Muscle layer of duodenum (tissue), 2 donors: ENCODE measurements around the gene GNAI3.

Experiments
- H3K27ac ChIP-seq: one replicate; pipeline ENCODE4 v1.7.0; 2013; ENCODE audit warnings: mild to moderate bottlenecking, low read length
- H3K27me3 ChIP-seq: one replicate; pipeline ENCODE4 v1.7.0; 2013; ENCODE audit warnings: low read depth, mild to moderate bottlenecking, control low read depth, low read length
- H3K36me3 ChIP-seq, 2 donors: one replicate each; pipeline ENCODE4 v1.7.0; 2013; ENCODE audit warnings: low read length in 2 of 2, control low read depth in 1 of 2, mild to moderate bottlenecking in 1 of 2; ENCODE audit not compliant: insufficient read depth in 2 of 2, control insufficient read depth in 1 of 2
- H3K4me1 ChIP-seq, 2 donors: one replicate each; pipeline ENCODE4 v1.7.0; 2013; ENCODE audit warnings: low read length in 2 of 2, mild to moderate bottlenecking in 2 of 2, control low read depth in 1 of 2, moderate library complexity in 1 of 2; ENCODE audit not compliant: insufficient read depth in 2 of 2, control insufficient read depth in 1 of 2
- H3K4me3 ChIP-seq, 2 donors: one replicate each; pipeline ENCODE4 v1.7.0; 2013; ENCODE audit warnings: low read length in 2 of 2, low read depth in 1 of 2, mild to moderate bottlenecking in 1 of 2
- H3K9me3 ChIP-seq, 2 donors: one replicate each; pipeline ENCODE4 v1.7.0; 2013; ENCODE audit warnings: low read length in 2 of 2, control low read depth in 1 of 2, mild to moderate bottlenecking in 1 of 2; ENCODE audit not compliant: control insufficient read depth in 1 of 2
- donor health status: healthy.

The GNAI3 gene

GRCh38 chr1:109528712-109529111 lies 19.7 kb upstream of the GNAI3 start:
- Histone ChIP-seq H3K4me3 (no peak overlapping the region), H3K9me3 (no peaks in the 10 kb centered on the region), H3K27ac (no peak overlapping the region), H3K27me3 (no peaks in the 10 kb centered on the region), H3K4me1 (peaks cover 5 to 15% of the 10 kb centered on the region in 2 donors), H3K36me3 (no peaks in the 10 kb centered on the region)

DNA sequence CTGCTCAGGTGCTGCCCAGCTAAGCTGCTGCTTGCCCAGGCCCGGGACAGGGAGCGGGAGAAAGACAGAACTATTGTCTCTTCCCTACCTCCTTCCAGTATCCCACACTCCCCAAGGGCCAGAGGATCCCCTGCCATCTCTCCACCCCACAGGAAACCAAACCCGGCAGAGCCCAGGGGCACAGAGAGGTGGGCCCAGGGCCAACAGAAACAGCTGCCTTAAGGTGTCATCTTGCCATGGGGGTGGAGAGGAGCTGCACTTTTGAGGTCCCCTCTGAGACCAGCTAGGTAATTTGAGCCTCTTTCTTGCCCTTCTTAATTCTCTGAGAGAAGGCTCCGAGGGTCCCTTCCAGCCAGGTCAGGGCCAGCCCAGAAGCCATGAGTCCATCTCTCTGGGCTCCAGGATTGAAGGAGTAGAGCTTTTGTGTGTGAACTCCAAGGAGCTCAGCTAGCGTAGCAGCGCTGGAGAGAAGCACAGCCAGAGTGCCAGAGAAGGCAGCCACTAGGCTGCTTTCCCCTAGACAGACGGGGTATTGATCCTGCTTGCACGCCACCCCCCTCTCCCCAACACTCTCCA lies 18.4 kb upstream of the GNAI3 start:
- Histone ChIP-seq H3K4me3 (no peak overlapping the region), H3K27ac (no peak overlapping the region), H3K27me3 (no peaks in the 10 kb centered on the region), H3K4me1 (peaks cover 5 to 15% of the 10 kb centered on the region in 2 donors), H3K36me3 (no peaks in the 10 kb centered on the region), H3K9me3 (no peaks in the 10 kb centered on the region)

GRCh38 chr1:109530457-109531087 lies 17.8 kb upstream of the GNAI3 start:
- Histone ChIP-seq H3K27me3 (no peaks in the 10 kb centered on the region), H3K27ac (no peak overlapping the region), H3K4me1 (peaks cover 7 to 20% of the 10 kb centered on the region in 2 donors), H3K9me3 (no peaks in the 10 kb centered on the region), H3K36me3 (no peaks in the 10 kb centered on the region), H3K4me3 (no peak overlapping the region)

DNA sequence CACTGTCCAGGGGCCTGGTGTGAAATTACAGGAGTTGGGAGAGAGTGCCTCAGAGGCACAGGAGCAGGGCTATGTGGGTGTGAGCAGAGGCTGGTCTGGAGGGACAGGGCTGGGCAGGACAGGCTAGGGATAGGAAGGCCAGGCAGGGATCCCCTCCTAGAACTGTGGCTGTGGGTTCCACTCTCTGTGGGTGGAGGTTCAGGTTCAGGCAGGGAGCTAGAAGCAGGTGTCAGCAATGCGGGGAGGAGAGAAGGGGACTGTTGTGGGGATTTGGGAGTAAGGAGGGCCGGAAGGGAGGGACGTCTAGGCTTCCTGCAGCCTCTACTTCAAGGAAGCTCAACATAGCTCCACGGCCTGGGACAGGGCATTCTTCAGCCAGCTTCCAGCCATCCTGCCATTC lies 17.0 kb upstream of the GNAI3 start:
- Histone ChIP-seq H3K36me3 (no peaks in the 10 kb centered on the region), H3K4me3 (no peak overlapping the region), H3K9me3 (no peaks in the 10 kb centered on the region), H3K27ac (no peak overlapping the region), H3K4me1 (peaks cover 8 to 28% of the 10 kb centered on the region in 2 donors), H3K27me3 (no peaks in the 10 kb centered on the region)

DNA sequence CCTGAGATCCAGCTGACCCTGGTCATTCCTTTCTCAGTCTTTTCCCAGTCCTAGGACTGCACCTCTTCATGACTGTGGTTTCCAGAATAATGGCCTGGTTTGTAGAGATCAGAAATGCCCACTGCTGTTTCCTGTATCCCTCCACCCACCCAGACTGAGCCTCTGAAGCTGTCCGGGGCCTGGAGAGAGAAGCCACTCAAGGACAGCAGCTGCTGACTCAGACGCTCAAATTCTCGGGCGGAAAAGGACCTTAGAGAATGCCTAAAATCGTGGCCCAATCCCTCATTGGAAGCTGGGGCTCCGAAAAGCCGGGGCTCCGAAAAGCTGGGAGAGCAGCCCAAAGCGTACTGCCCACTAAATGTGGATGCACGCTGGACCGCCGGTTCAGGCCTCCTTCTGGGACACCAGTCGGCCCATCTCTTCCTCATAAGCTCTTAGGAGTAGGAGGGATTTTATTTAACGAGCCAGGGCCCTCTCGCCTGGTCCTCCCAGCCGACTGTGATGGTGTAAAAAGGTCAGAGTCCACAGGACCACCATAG lies 16.5 kb upstream of the GNAI3 start:
- Histone ChIP-seq H3K4me3 (peak overlapping the region; percentile 37 to 50), H3K4me1 (peaks cover 11 to 31% of the 10 kb centered on the region in 2 donors), H3K9me3 (no peaks in the 10 kb centered on the region), H3K36me3 (no peaks in the 10 kb centered on the region), H3K27me3 (no peaks in the 10 kb centered on the region), H3K27ac (no peak overlapping the region)

- no peaks in the 10 kb centered on the region for H3K36me3 ChIP-seq
- no peaks in the 10 kb centered on the region for H3K9me3 ChIP-seq
- no peak overlapping the region for H3K27ac ChIP-seq
- H3K4me3 ChIP-seq = peak overlapping the region; percentile 37 to 50
- no peaks in the 10 kb centered on the region for H3K27me3 ChIP-seq
- peaks cover 11 to 31% of the 10 kb centered on the region in 2 donors for H3K4me1 ChIP-seq
These were observed 15.9 kb upstream of the GNAI3 start for GRCh38 chr1:109532365-109533136.

- Histone ChIP-seq H3K27ac (no peak overlapping the region), H3K36me3 (no peaks in the 10 kb centered on the region), H3K27me3 (no peaks in the 10 kb centered on the region), H3K9me3 (no peaks in the 10 kb centered on the region), H3K4me3 (no peak overlapping the region), H3K4me1 (peaks cover 11 to 31% of the 10 kb centered on the region in 2 donors)
These were observed 14.0 kb upstream of the GNAI3 start for GRCh38 chr1:109534307-109534858.

- Histone ChIP-seq H3K9me3 (no peaks in the 10 kb centered on the region), H3K4me3 (no peak overlapping the region), H3K4me1 (peaks cover 11 to 31% of the 10 kb centered on the region in 2 donors), H3K27me3 (no peaks in the 10 kb centered on the region), H3K27ac (no peak overlapping the region), H3K36me3 (no peaks in the 10 kb centered on the region)
These were observed 12.9 kb upstream of the GNAI3 start for GRCh38 chr1:109535481-109535880.

DNA sequence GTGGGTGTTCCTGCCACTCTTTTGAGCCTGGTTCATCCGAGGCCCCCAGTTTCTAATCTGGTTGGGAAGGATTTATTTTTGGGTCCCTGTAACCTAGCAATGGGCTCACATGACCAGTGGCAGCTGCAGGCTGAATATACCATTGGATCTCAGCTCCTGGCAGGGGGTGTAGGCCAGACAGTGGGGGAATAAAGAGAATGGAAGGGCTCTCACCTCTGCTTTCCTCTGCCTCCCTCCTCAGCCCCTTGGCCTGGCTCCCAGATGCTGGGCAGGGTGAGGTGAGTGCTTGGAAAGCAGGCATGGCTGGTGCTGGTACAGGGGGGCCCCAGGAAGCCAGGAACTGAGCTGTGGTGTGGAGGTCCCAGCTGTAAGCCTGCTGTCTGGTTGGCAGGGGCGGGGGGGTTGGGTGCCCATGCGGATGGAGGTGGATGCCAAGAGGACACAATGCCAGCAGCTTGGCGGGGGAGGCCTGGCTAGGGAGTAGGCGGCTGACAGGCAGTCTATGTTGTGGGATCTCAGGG lies 12.4 kb upstream of the GNAI3 start:
- Histone ChIP-seq H3K9me3 (no peaks in the 10 kb centered on the region), H3K36me3 (no peaks in the 10 kb centered on the region), H3K27me3 (no peaks in the 10 kb centered on the region), H3K27ac (no peak overlapping the region), H3K4me3 (no peak overlapping the region), H3K4me1 (peaks cover 11 to 26% of the 10 kb centered on the region in 2 donors)

GRCh38 chr1:109537450-109538178 lies 10.8 kb upstream of the GNAI3 start:
- Histone ChIP-seq H3K27ac (no peak overlapping the region), H3K4me3 (no peak overlapping the region), H3K9me3 (no peaks in the 10 kb centered on the region), H3K36me3 (no peaks in the 10 kb centered on the region), H3K27me3 (no peaks in the 10 kb centered on the region), H3K4me1 (peaks cover 9 to 20% of the 10 kb centered on the region in 2 donors)
